T-helper 22 cell (primary cell): ENCODE results near the gene C1orf94.

Experiments
- DNase-seq: peaks from one replicate; pipeline ENCODE4 v3.0.0-alpha.2; 2020; ENCODE audit warnings: low read depth

Gene C1orf94

GRCh38 chr1:34262023-34262853 lies 85.5 kb downstream of the C1orf94 start:
- DNase-seq, result no peak

GRCh38 chr1:34262921-34263320 lies 86.2 kb downstream of the C1orf94 start:
- DNase-seq, result no peak

- no peak for DNase-seq
These were observed 86.7 kb downstream of the C1orf94 start for GRCh38 chr1:34263406-34263805.

DNA sequence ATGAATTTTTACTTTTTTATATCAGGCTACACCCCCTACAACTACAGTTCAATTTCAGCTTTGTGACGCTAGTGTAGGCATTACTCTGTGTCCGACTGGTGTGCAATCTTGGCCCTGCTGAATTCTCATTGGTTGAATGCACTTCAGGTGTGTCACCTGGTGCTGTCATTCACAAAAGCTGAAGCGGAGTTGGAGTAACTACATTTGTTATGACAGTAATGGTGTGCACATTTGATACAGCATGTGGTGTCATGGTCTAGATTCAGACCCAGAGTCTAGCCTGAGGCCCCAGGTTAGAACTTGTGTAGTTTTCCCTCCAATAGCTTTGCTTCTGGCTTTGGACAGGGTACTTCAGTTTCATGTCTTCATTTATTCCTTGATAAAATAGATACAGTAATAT lies 88.7 kb downstream of the C1orf94 start:
- no peak for DNase-seq

DNA sequence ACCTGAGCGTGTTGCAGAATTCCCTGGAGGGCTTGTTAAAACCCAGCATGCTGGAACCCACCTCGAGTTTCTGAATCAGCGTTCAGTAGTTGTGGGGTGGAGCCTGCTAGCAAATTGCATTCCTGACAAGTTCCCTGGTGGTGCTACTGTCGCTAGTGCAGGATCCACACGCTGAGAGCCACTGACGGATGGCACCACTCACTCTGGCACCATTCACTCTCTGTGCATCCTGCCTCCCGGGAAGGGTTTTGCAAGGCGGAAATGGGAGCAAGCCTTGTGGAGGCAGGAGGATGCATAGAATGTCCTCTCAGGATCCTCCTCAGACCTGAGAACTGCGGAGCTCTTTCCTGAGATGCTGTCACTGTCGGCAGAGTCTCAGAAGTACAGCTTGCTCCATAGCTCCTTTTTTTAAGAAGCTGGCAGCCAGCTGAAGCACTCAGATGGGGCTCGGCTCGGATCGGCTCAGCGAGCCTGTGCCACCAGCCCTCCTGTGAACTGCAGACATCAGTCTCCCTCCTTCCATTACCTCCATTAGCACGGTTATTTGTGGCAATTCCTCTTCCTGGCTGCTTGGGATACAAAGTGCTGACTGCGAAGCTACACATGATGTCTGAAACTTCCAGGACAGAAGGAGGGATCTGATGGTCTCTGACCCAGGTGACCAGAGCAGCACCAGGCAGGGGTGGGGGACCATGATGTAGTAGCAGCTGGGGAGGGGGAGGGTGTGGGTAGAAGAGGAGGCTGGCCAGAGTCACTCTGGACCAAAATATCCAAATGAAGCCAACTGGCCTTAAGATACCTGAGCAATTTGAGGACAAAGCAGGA lies 89.6 kb downstream of the C1orf94 start:
- DNase-seq, result no peak

- DNase-seq, result no peak
These were observed 90.6 kb downstream of the C1orf94 start for GRCh38 chr1:34267326-34267725.

DNA sequence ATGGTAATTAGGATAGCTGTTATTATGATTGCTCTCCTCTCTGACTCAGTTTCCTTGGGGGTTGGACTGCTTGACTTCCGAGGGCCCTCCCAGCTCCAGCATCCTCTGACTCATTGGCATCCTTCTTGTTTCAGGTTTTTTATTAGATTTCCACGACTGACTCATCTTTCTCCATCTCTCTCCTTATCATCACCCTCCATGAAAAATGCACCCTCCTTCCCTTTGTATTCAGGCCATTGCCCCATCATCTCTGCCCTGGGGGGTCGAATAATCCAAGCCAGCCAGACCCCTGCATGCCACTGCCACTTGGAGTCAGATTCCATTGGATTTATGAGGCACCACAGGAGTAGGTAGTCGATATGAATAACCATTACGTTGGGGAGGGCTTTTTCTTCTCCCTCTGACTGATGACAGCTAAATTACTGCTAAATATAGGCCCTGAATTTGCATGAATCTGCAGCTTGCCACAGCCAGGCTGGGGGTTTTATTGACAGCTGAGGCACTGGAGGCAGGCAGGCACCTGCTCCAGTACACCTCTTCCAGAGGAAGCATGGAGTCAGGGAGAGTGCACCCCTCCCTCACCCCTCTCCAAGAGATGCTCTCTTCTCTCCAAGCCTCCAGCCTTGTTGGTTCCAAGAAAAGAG lies 91.7 kb downstream of the C1orf94 start:
- no peak for DNase-seq
